SU-DHL-6 (cell line): ENCODE measurements around the gene SULF2.

Source experiments
- H2AFZ ChIP-seq: fragments of 200-600 bp; sonication (generic); 2 replicates; pipeline ENCODE4 v1.6.1; 2014; ENCODE audit warnings: low read depth, mild to moderate bottlenecking, moderate library complexity, mixed read lengths, antibody characterized with exemption, low read length; ENCODE audit not compliant: severe bottlenecking
- H3F3A ChIP-seq: fragments of 200-600 bp; shearing (Covaris generic); 2 replicates; pipeline ENCODE4 v1.6.0; 2016; ENCODE audit warnings: antibody characterized with exemption, mild to moderate bottlenecking; ENCODE audit not compliant: insufficient read depth
- H3K27ac ChIP-seq: fragments of 200-600 bp; sonication (generic); 2 replicates; pipeline ENCODE4 v1.5.1; 2016; ENCODE audit warnings: low read depth, mild to moderate bottlenecking, low read length, moderate library complexity, mixed read lengths
- H3K27me3 ChIP-seq: fragments of 200-600 bp; sonication (generic), shearing (Covaris generic); 2 replicates; pipeline ENCODE4 v1.6.0; 2014; ENCODE audit warnings: mild to moderate bottlenecking, low read length
- H3K36me3 ChIP-seq: fragments of 200-600 bp; sonication (generic); 2 replicates; pipeline ENCODE4 v1.6.1; 2014; ENCODE audit warnings: mild to moderate bottlenecking, low read length, mixed read lengths
- H3K4me2 ChIP-seq: fragments of 300-600, 200-600 bp; shearing (Covaris generic), sonication (generic); 2 replicates; pipeline ENCODE4 v1.6.0; 2014; ENCODE audit warnings: low read length, low read depth, mild to moderate bottlenecking; ENCODE audit not compliant: poor library complexity, severe bottlenecking
- H3K4me3 ChIP-seq: fragments of 200-600 bp; sonication (generic); 2 replicates; pipeline ENCODE4 v1.5.1; 2014; ENCODE audit warnings: antibody characterized with exemption, low read length, mild to moderate bottlenecking, mixed read lengths; ENCODE audit not compliant: insufficient read depth, poor library complexity, severe bottlenecking
- H3K79me2 ChIP-seq: fragments of 200-600 bp; sonication (generic); 2 replicates; pipeline ENCODE4 v1.6.1; 2014; ENCODE audit warnings: mild to moderate bottlenecking, low read length, moderate library complexity; ENCODE audit not compliant: insufficient read depth
- H3K9ac ChIP-seq: fragments of 200-600 bp; sonication (generic); 2 replicates; pipeline ENCODE4 v1.7.0; 2014; ENCODE audit warnings: mild to moderate bottlenecking, low read length
- H3K9me2 ChIP-seq: fragments of 200-600 bp; sonication (generic); replicated peaks from 2 replicates; pipeline ENCODE4 v1.6.1; 2014; ENCODE audit warnings: low read length; ENCODE audit not compliant: insufficient read depth
- H3K9me3 ChIP-seq: fragments of 200-600 bp; sonication (generic); 2 replicates; pipeline ENCODE4 v1.6.1; 2014; ENCODE audit warnings: low read length, mixed read lengths; ENCODE audit not compliant: insufficient read depth
- H4K20me1 ChIP-seq: fragments of 200-600 bp; sonication (generic); 2 replicates; pipeline ENCODE4 v1.6.1; 2014; ENCODE audit warnings: low read depth, mild to moderate bottlenecking, antibody characterized with exemption, low read length, moderate library complexity, mixed read lengths
- EZH2phosphoT487 ChIP-seq: fragments of 200-600 bp; sonication (generic), shearing (Covaris generic); conservative IDR thresholded peaks from 2 replicates; pipeline ENCODE4 v1.6.1; 2018; ENCODE audit warnings: mild to moderate bottlenecking, antibody characterized with exemption, low read length, moderate library complexity, mixed read lengths
- TF ChIP-seq, protein P1 (sequence below): fragments of 200-600 bp; sonication (generic); IDR thresholded peaks from one replicate; pipeline ENCODE4 v1.5.1; 2017; ENCODE audit warnings: antibody characterized with exemption, mild to moderate bottlenecking, low read length, moderate library complexity; ENCODE audit not compliant: insufficient read depth, poor library complexity, severe bottlenecking

The SULF2 gene

DNA sequence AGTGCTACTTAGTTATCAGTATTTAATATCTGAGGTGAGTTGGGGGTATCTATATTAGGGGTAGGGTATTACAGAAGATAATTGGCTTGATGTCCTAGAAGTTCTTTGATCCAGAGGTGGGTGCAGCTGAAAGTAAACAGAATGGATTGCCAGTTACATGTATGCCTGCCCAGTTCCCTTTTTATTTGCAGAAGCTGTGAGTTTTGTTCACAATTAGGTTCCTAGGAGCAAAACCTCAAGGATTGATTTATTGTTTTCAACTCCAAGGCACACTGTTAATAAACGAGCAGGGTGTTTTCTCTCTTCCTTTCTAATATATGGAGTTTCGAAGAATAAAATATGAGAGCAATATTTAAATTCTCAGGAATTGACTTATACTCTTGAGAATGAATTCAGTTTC, 129.0 kb downstream of the SULF2 start:
- Histone ChIP-seq H3F3A (peaks cover 92% of the 10 kb centered on the region), H3K9me3 (no peaks in the 10 kb centered on the region), H3K9ac (no peak overlapping the region), H3K4me2 (no peak overlapping the region), H3K9me2 (no peaks in the 10 kb centered on the region), H3K27ac (no peak overlapping the region), H3K27me3 (no peaks in the 10 kb centered on the region), H3K36me3 (peaks cover 74% of the 10 kb centered on the region), H3K79me2 (no peaks in the 10 kb centered on the region), H4K20me1 (peaks cover 19% of the 10 kb centered on the region), H2AFZ (no peak overlapping the region), H3K4me3 (no peak overlapping the region)
- no peak for TF ChIP-seq EZH2phosphoT487
- TF ChIP-seq, protein P1, sequence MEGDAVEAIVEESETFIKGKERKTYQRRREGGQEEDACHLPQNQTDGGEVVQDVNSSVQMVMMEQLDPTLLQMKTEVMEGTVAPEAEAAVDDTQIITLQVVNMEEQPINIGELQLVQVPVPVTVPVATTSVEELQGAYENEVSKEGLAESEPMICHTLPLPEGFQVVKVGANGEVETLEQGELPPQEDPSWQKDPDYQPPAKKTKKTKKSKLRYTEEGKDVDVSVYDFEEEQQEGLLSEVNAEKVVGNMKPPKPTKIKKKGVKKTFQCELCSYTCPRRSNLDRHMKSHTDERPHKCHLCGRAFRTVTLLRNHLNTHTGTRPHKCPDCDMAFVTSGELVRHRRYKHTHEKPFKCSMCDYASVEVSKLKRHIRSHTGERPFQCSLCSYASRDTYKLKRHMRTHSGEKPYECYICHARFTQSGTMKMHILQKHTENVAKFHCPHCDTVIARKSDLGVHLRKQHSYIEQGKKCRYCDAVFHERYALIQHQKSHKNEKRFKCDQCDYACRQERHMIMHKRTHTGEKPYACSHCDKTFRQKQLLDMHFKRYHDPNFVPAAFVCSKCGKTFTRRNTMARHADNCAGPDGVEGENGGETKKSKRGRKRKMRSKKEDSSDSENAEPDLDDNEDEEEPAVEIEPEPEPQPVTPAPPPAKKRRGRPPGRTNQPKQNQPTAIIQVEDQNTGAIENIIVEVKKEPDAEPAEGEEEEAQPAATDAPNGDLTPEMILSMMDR: no peak

DNA sequence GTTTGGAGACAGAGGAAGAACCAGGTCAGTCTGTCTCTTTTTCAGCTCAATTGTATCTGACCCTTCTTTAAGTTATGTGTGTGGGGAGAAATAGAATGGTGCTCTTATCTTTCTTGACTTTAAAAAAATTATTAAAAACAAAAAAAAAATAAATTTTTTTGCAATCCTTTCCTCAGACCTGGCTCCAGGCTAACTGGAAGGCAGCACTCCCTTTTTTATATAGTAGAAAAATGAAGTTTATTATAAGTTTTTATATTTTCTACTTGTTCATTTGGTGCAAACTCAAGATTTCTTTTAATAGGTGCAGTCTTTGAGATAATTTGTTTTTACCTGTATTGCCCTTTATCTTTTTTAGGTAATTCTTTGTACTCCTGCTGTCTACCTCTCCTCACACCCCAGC, 129.6 kb downstream of the SULF2 start:
- no peaks in the 10 kb centered on the region for H3K9me3 ChIP-seq
- H3K9me2 ChIP-seq: no peaks in the 10 kb centered on the region
- no peaks in the 10 kb centered on the region for H3K79me2 ChIP-seq
- no peak overlapping the region for H3K27ac ChIP-seq
- peaks cover 89% of the 10 kb centered on the region for H3F3A ChIP-seq
- TF ChIP-seq, protein P1: no peak
- TF ChIP-seq EZH2phosphoT487: no peak
- peaks cover 80% of the 10 kb centered on the region for H3K36me3 ChIP-seq
- no peak overlapping the region for H3K4me2 ChIP-seq
- H4K20me1 ChIP-seq: peaks cover 19% of the 10 kb centered on the region
- H2AFZ ChIP-seq: no peak overlapping the region
- H3K27me3 ChIP-seq: no peaks in the 10 kb centered on the region
- H3K9ac ChIP-seq: no peak overlapping the region
- H3K4me3 ChIP-seq: no peak overlapping the region

DNA sequence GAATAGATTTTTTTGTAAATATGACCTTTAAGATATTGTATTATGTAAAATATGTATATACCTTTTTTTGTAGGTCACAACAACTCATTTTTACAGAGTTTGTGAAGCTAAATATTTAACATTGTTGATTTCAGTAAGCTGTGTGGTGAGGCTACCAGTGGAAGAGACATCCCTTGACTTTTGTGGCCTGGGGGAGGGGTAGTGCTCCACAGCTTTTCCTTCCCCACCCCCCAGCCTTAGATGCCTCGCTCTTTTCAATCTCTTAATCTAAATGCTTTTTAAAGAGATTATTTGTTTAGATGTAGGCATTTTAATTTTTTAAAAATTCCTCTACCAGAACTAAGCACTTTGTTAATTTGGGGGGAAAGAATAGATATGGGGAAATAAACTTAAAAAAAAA, 130.9 kb downstream of the SULF2 start:
- TF ChIP-seq, protein P1: no peak
- TF ChIP-seq EZH2phosphoT487: no peak
- no peak overlapping the region for H3K27ac ChIP-seq
- no peak overlapping the region for H3K9ac ChIP-seq
- no peaks in the 10 kb centered on the region for H3K27me3 ChIP-seq
- H3K4me3 ChIP-seq: no peak overlapping the region
- peaks cover 14% of the 10 kb centered on the region for H4K20me1 ChIP-seq
- no peaks in the 10 kb centered on the region for H3K79me2 ChIP-seq
- peaks cover 85% of the 10 kb centered on the region for H3F3A ChIP-seq
- H3K4me2 ChIP-seq: no peak overlapping the region
- peaks cover 83% of the 10 kb centered on the region for H3K36me3 ChIP-seq
- no peaks in the 10 kb centered on the region for H3K9me2 ChIP-seq
- H2AFZ ChIP-seq: no peak overlapping the region
- no peaks in the 10 kb centered on the region for H3K9me3 ChIP-seq
